GM12878 (cell line): ENCODE measurements around the gene KRTAP4-8.

Source experiments
- CBX5 ChIP-seq: sonication (generic); IDR thresholded peaks from 2 replicates; pipeline ENCODE4 v1.6.1; 2016; ENCODE audit warnings: low read depth, moderate library complexity, mild to moderate bottlenecking, inconsistent platforms
- EED ChIP-seq: sonication (generic); IDR thresholded peaks from 2 replicates; pipeline ENCODE4 v1.6.1; 2016; ENCODE audit warnings: antibody characterized with exemption, low read depth
- EZH2 ChIP-seq: IDR thresholded peaks from 2 replicates; pipeline ENCODE4 v1.6.1; 2012; ENCODE audit warnings: low read depth, mild to moderate bottlenecking, control low read depth, inconsistent platforms, low read length, borderline replicate concordance; ENCODE audit not compliant: control insufficient read depth
- FOXK2 ChIP-seq: fragments of 450-650 bp; IDR thresholded peaks from 2 replicates; pipeline ENCODE4 v1.6.1; 2017; ENCODE audit warnings: mild to moderate bottlenecking, moderate library complexity
- NR2C1 ChIP-seq: fragments of 450-650 bp; IDR thresholded peaks from 2 replicates; pipeline ENCODE4 v1.6.1; 2017; ENCODE audit warnings: antibody characterized with exemption, mild to moderate bottlenecking, moderate library complexity
- RAD21 ChIP-seq: IDR thresholded peaks from 2 replicates; pipeline ENCODE4 v1.6.1; 2011; ENCODE audit warnings: mild to moderate bottlenecking, low read depth, low read length, moderate library complexity; ENCODE audit not compliant: insufficient read depth
- RB1 ChIP-seq: fragments of 450-650 bp; formaldehyde crosslinking; IDR thresholded peaks from 2 replicates; pipeline ENCODE4 v1.6.1; 2017; ENCODE audit warnings: mild to moderate bottlenecking, borderline replicate concordance
- RFX5 ChIP-seq: IDR thresholded peaks from 2 replicates; pipeline ENCODE4 v1.6.1; 2011; ENCODE audit warnings: low read depth, low read length, improper control_type of control experiment
- SIN3A ChIP-seq: IDR thresholded peaks from 2 replicates; pipeline ENCODE4 v1.6.1; 2012; ENCODE audit warnings: low read depth, low read length, improper control_type of control experiment
- SIX5 ChIP-seq: IDR thresholded peaks from 2 replicates; pipeline ENCODE4 v1.6.1; 2011; ENCODE audit warnings: mild to moderate bottlenecking, low read depth, low read length, moderate library complexity; ENCODE audit not compliant: severe bottlenecking
- SMC3 ChIP-seq: IDR thresholded peaks from 2 replicates; pipeline ENCODE4 v1.6.1; 2011; ENCODE audit warnings: low read length, improper control_type of control experiment, borderline replicate concordance
- ZNF274 ChIP-seq: IDR thresholded peaks from one replicate; pipeline ENCODE4 v1.8.0; 2011; ENCODE audit not compliant: insufficient read length, insufficient read depth
- TF ChIP-seq, protein P1 (sequence below), 3 experiments: IDR thresholded peaks in 2 of 3; conservative IDR thresholded peaks in 1 of 3; 2 replicates each; pipeline ENCODE4 v1.5.1; 2011; ENCODE audit warnings: low read depth in 3 of 3, low read length in 3 of 3, mild to moderate bottlenecking in 3 of 3, control low read depth in 2 of 3, moderate library complexity in 2 of 3, inconsistent platforms in 1 of 3, mixed read lengths in 1 of 3; ENCODE audit not compliant: control insufficient read depth in 2 of 3, insufficient read depth in 1 of 3; ENCODE audit errors: extremely low read depth in 1 of 3
- TF ChIP-seq, protein P2 (sequence below): fragments of 450-650 bp; IDR thresholded peaks from 2 replicates; pipeline ENCODE4 v1.6.1; 2016; ENCODE audit warnings: mild to moderate bottlenecking

DNA sequence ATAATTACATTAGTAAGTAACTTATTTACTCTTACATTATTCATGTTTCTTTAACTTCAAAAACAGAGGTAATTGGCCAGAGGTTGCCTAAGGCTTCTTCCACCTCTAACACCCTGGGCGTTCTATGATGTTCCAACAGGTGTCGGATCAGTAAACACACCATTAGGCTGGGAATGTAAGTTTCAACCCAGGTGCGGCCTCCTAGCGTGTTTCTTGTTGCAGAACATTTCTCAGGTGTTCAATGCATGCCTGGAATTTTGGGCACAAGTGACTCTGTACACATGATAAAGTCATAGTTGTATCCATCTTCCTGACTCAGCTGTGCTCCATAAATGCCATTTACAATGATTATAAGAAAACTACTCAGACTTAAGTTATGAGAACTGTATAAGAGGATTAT, 43.9 kb downstream of the KRTAP4-8 start:
- no peak for TF ChIP-seq RFX5
- TF ChIP-seq SIN3A, result no peak
- TF ChIP-seq RB1, result no peak
- TF ChIP-seq NR2C1, result no peak
- TF ChIP-seq RAD21, result no peak
- TF ChIP-seq CBX5, result no peak
- TF ChIP-seq SIX5, result no peak
- TF ChIP-seq ZNF274, result no peak
- TF ChIP-seq, protein P1, sequence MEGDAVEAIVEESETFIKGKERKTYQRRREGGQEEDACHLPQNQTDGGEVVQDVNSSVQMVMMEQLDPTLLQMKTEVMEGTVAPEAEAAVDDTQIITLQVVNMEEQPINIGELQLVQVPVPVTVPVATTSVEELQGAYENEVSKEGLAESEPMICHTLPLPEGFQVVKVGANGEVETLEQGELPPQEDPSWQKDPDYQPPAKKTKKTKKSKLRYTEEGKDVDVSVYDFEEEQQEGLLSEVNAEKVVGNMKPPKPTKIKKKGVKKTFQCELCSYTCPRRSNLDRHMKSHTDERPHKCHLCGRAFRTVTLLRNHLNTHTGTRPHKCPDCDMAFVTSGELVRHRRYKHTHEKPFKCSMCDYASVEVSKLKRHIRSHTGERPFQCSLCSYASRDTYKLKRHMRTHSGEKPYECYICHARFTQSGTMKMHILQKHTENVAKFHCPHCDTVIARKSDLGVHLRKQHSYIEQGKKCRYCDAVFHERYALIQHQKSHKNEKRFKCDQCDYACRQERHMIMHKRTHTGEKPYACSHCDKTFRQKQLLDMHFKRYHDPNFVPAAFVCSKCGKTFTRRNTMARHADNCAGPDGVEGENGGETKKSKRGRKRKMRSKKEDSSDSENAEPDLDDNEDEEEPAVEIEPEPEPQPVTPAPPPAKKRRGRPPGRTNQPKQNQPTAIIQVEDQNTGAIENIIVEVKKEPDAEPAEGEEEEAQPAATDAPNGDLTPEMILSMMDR (IDR thresholded peaks at IDR 0.05 in 2 of 3, conservative IDR thresholded peaks at IDR 0.05 in 1 of 3; ENCODE audit: control insufficient read depth in 2 of 3, extremely low read depth in 1 of 3, insufficient read depth in 1 of 3, low read depth in 3 of 3, low read length in 3 of 3), result no peak
- no peak for TF ChIP-seq FOXK2
- TF ChIP-seq, protein P2, sequence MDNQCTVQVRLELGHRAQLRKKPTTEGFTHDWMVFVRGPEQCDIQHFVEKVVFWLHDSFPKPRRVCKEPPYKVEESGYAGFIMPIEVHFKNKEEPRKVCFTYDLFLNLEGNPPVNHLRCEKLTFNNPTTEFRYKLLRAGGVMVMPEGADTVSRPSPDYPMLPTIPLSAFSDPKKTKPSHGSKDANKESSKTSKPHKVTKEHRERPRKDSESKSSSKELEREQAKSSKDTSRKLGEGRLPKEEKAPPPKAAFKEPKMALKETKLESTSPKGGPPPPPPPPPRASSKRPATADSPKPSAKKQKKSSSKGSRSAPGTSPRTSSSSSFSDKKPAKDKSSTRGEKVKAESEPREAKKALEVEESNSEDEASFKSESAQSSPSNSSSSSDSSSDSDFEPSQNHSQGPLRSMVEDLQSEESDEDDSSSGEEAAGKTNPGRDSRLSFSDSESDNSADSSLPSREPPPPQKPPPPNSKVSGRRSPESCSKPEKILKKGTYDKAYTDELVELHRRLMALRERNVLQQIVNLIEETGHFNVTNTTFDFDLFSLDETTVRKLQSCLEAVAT, result no peak
- TF ChIP-seq EZH2, result no peak
- no peak for TF ChIP-seq SMC3
- TF ChIP-seq EED, result no peak
